Measurements from ENCODE around the gene RSBN1. TPM values are rescaled to one million over a fixed set of nuclear protein-coding genes. Genes with fewer than 3 reads are reported as not detected.

Gene RSBN1
- total and polyA plus RNA-seq, 2 experiments from 2014 or later: 15.4 to 17.4 TPM

GRCh38 chr1:113792471-113792870 lies 19.8 kb downstream of the RSBN1 start (continued):
- no peak for TF ChIP-seq REST (IDR thresholded peaks at IDR 0.05; ENCODE audit: unreplicated experiment)
- no peak for TF ChIP-seq ZNF114 (CRISPR knock-in tag; IDR thresholded peaks at IDR 0.05)
- TF ChIP-seq POLR2AphosphoS5 (IDR thresholded peaks at IDR 0.05; ENCODE audit: low read depth): no peak
- no peak for TF ChIP-seq JUNB (IDR thresholded peaks at IDR 0.05; ENCODE audit: unreplicated experiment)
- TF ChIP-seq CTCF (conservative IDR thresholded peaks at IDR 0.05; ENCODE audit: low read depth in 2 of 2): no peak
- no peak for TF ChIP-seq NANOG (IDR thresholded peaks at IDR 0.05; ENCODE audit: borderline replicate concordance)
- TF ChIP-seq ETS1 (IDR thresholded peaks at IDR 0.05): no peak
- no peak for TF ChIP-seq ZNF331 (CRISPR knock-in tag; IDR thresholded peaks at IDR 0.05; ENCODE audit: low read depth)

- Histone ChIP-seq H3K4me3 (no peak overlapping the region), H3K36me3 (ENCODE audit: insufficient read depth) (no peaks in the 10 kb centered on the region), H4K20me1 (replicated peaks; ENCODE audit: insufficient read depth) (peaks cover 5% of the 10 kb centered on the region; the same call in 1 of the 2 replicates), H3K4me1 (ENCODE audit: insufficient read depth) (no peaks in the 10 kb centered on the region; the same call in 1 of the 2 replicates), H3K9me2 (ENCODE audit: insufficient read depth) (no peaks in the 10 kb centered on the region), H3K4me2 (no peak overlapping the region), H3K79me2 (replicated peaks; ENCODE audit: insufficient read depth) (peaks cover 48% of the 10 kb centered on the region), H3F3A (replicated peaks; ENCODE audit: low read depth) (no peaks in the 10 kb centered on the region), H3K27ac (ENCODE audit: low read depth) (no peak overlapping the region), H3K27me3 (ENCODE audit: insufficient read depth) (no peaks in the 10 kb centered on the region), H2AFZ (no peak overlapping the region)
- peaks cover 4% of the 10 kb centered on the region; the same call in 2 of the 3 replicates for H3K36me3 Mint-ChIP-seq (ENCODE audit: low read depth)
- H3K27ac Mint-ChIP-seq: no peak overlapping the region
- DNase-seq (ENCODE audit: low spot score) (no peak), ATAC-seq (no peak)
- no peaks in the 10 kb centered on the region for H3K27me3 Mint-ChIP-seq (ENCODE audit: insufficient read depth, low read depth, poor library complexity)
- H3K4me1 Mint-ChIP-seq: peaks cover 22% of the 10 kb centered on the region
- no peaks in the 10 kb centered on the region for H3K9me3 Mint-ChIP-seq
- no peak overlapping the region for H3K4me3 Mint-ChIP-seq
- TF ChIP-seq NANOG (IDR thresholded peaks at IDR 0.05; ENCODE audit: borderline replicate concordance): no peak
- TF ChIP-seq CTCF (conservative IDR thresholded peaks at IDR 0.05; ENCODE audit: low read depth in 2 of 2): no peak
- no peak for TF ChIP-seq ZNF331 (CRISPR knock-in tag; IDR thresholded peaks at IDR 0.05; ENCODE audit: low read depth)
- TF ChIP-seq ETS1 (IDR thresholded peaks at IDR 0.05): no peak
- no peak for TF ChIP-seq REST (IDR thresholded peaks at IDR 0.05; ENCODE audit: unreplicated experiment)
- TF ChIP-seq POLR2AphosphoS5 (IDR thresholded peaks at IDR 0.05; ENCODE audit: low read depth): no peak
- TF ChIP-seq CREB1 (CRISPR knock-in tag; IDR thresholded peaks at IDR 0.05; ENCODE audit: low read depth): no peak
- no peak for TF ChIP-seq EZH2phosphoT487 (IDR thresholded peaks at IDR 0.05; ENCODE audit: unreplicated experiment)
- TF ChIP-seq STAT1 (IDR thresholded peaks at IDR 0.05; ENCODE audit: unreplicated experiment): no peak
Observed at GRCh38 chr1:113788802-113789201, 23.5 kb downstream of the RSBN1 start.
